ENCODE measurements around the gene LIX1.

LIX1 gene

DNA sequence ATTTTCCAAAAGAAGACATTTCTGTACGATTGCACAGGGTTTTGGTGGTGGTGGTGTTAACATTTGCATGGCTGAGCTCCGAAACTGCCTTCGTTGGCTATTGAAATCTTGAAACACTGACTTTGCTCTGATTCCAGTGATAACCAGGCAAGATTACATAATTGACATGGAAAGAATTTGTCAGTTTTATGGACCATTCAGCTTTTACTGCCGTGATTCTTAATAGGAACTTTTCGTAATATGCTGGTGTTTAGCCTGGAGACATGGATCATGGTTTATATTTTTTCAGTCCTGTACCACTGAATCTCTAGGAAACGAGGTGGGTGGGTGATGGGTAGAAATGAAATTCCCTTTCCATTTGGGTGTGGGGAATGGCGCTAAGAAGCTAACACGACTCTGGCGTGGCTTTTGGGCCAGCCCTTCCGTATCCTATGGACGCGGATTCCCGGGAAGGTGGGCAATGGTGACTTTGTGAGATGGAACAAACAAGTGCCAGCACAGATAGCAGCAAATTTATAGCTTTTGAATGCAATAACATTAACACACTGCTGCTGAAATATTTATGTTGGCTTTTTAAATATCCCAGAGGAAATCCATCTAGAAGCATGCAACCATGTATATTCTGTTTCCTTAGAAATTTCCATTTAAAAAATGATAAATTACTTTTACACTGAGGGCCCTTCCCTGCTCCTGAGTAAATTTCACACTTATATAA, 36.8 kb downstream of the LIX1 start:
- no peak for DNase-seq (ENCODE audit: low read depth)
- TF ChIP-seq, protein P1, sequence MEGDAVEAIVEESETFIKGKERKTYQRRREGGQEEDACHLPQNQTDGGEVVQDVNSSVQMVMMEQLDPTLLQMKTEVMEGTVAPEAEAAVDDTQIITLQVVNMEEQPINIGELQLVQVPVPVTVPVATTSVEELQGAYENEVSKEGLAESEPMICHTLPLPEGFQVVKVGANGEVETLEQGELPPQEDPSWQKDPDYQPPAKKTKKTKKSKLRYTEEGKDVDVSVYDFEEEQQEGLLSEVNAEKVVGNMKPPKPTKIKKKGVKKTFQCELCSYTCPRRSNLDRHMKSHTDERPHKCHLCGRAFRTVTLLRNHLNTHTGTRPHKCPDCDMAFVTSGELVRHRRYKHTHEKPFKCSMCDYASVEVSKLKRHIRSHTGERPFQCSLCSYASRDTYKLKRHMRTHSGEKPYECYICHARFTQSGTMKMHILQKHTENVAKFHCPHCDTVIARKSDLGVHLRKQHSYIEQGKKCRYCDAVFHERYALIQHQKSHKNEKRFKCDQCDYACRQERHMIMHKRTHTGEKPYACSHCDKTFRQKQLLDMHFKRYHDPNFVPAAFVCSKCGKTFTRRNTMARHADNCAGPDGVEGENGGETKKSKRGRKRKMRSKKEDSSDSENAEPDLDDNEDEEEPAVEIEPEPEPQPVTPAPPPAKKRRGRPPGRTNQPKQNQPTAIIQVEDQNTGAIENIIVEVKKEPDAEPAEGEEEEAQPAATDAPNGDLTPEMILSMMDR (conservative IDR thresholded peaks at IDR 0.05; ENCODE audit: low read depth, low read length): no peak
- no peak overlapping the region for H3K4me3 ChIP-seq (ENCODE audit: low read depth, low read length)

DNA sequence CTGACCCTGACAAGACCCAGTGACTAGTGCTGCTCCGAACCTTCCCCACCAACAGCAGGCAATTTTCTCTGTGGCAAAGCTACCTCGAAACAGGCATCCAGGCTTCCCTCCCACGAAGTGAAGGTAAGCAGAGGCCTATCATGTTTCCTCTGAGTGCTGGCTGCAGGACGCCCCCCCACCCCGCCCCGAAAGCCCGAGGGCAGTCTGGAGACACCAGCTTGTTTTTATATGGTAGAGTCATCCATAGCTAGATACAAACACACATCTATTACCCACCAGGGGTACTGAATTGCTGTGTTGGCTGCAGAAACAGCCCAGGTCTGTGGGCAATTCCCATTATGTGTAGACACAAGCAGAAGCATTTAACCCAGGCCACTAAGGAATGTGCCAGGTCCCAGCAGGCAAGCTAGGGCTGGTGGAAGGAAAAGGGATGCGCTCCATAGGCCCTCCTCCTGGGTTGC, 40.4 kb downstream of the LIX1 start:
- peak; percentile 2 for DNase-seq (ENCODE audit: low read depth)
- TF ChIP-seq, protein P1 (conservative IDR thresholded peaks at IDR 0.05; ENCODE audit: low read depth, low read length): no peak
- H3K4me3 ChIP-seq (ENCODE audit: low read depth, low read length): no peak overlapping the region

DNA sequence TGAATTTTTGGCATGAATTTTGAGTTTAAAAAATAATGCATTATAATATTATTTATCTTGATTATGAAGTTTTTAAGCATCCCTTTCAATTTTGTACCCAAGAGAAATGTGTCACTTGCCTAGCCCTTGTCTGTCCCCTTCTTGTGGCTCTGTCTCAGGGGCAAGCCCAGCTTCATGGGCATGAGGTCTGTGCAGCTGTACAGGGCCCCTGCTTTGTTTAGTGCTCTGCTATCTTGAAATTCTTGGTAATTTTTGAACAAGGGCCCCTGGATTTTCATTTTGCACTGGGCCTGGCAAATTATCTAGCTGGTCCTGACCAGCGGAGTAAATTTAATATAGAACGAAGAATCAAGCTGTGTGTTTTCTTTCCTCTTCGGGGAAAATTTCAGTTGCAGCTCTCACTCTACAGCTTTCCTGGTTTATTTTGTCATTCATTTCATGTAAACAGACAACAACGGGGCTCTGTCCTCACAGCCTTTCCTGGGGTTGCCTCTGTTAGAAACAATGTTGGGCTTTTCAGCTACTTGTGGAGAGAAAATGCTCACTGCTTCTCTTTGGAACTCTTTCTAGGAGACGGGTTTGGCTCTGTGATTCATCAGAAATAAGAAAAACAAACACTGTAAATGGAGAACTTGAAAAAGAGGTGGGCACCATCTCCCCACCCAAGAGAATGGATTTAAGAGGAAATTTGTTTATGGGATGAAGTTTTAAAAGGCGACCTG, 41.1 kb downstream of the LIX1 start:
- peak; percentile 30 for DNase-seq (ENCODE audit: low read depth)
- TF ChIP-seq, protein P1 (conservative IDR thresholded peaks at IDR 0.05; ENCODE audit: low read depth, low read length): no peak
- H3K4me3 ChIP-seq (ENCODE audit: low read depth, low read length): no peak overlapping the region

DNA sequence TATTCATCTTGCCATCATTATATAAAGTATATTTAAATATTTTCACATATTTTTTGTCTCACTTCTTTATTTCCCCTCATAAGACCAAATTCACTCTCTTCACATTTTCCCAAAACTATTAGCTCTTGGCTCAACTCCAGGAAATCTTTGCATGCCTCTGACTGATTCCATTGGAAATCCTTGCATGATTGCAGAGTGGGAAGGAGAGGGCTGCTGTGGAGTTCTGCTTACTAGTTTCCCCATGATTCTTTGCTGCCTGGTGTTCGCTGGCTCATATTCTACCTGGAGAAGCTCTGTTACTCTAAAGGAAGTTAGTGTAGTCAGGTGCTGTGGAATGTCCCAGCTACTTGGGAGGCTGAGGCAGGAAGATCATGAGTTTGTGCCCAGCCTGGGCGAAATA, 41.9 kb downstream of the LIX1 start:
- TF ChIP-seq, protein P1 (conservative IDR thresholded peaks at IDR 0.05; ENCODE audit: low read depth, low read length): no peak
- DNase-seq (ENCODE audit: low read depth): peak; percentile 11
- H3K4me3 ChIP-seq (ENCODE audit: low read depth, low read length): no peak overlapping the region

DNA sequence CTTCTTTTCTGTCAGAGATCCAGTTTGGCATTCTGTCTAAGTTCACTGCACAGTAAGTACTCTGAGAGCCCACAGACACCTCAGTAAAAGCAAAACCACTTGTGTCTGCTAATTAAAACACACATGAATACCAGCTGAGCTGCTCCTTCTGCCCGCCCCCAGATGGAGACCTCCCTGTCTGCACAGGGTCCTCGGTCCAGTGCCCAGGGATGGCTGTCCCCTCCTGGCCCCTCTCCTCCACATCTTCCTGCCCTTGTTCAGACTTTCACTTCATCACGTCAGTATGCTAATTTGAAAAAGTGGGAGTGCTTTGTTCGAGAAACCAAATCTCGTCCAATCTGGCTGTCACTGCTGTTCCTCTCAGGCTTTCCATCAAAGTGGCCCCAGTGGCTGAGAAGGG, 43.5 kb downstream of the LIX1 start:
- TF ChIP-seq, protein P1 (conservative IDR thresholded peaks at IDR 0.05; ENCODE audit: low read depth, low read length): no peak
- no peak overlapping the region for H3K4me3 ChIP-seq (ENCODE audit: low read depth, low read length)
- DNase-seq (ENCODE audit: low read depth): peak; percentile 2

DNA sequence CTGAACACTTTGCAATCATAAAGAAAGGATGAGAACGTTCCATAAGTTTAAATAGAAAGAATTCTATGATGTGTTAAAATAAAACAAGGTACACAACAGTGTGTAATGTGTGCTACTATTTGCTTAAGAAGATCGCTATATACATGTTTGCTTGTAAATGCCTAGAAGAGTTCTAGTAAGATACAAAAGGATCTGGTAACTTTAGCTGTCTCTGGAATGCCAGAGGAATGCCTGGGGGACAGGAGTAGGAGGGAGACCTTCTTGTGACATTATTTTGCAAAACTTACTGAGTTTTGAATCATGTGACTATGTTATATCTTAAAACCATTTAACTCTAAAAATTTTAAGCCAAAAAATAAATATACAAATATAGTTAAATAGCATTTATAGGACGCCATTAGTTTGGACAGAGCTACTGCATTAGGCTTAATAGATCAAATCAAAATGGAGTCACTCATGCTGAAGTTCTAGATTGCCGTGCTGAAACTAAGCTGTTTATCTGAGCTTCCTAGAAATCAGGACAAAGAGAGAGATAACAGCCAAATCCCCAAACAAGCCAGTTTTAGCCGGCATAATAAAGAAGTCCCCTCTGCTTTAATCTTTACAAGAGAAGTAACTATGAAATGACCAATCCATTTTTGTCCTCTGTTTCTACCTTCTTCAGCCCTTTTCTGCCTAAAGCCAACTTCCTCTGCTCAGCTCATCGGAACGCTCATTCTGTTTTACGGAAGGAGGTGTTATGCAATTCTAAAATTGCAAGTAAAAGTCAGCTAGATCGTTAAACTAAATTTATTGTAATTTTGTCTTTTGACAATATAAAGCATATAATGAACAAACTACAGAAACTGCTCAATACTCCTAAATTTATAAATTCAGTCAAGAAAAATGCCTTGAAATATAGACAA, 44.8 kb downstream of the LIX1 start:
- no peak for DNase-seq (ENCODE audit: low read depth)
- no peak overlapping the region for H3K4me3 ChIP-seq (ENCODE audit: low read depth, low read length)
- TF ChIP-seq, protein P1 (conservative IDR thresholded peaks at IDR 0.05; ENCODE audit: low read depth, low read length): no peak
